Subcutaneous abdominal adipose tissue (tissue), 5 donors: ENCODE data around the gene LRIG3.

Experiments used
- H3K27ac ChIP-seq: one replicate; pipeline ENCODE4 v1.7.0; 2013; ENCODE audit warnings: low read depth, mild to moderate bottlenecking, inconsistent platforms, low read length, moderate library complexity
- H3K27me3 ChIP-seq, 5 donors: one replicate each; pipeline ENCODE4 v1.7.0; 2013; ENCODE audit warnings: low read length in 5 of 5, inconsistent platforms in 1 of 5; ENCODE audit not compliant: control insufficient read depth in 5 of 5, insufficient read depth in 4 of 5
- H3K36me3 ChIP-seq, 5 donors: one replicate each; pipeline ENCODE4 v1.7.0; 2013; ENCODE audit warnings: low read length in 5 of 5; ENCODE audit not compliant: control insufficient read depth in 5 of 5, insufficient read depth in 5 of 5
- H3K4me1 ChIP-seq, 5 donors: one replicate each; pipeline ENCODE4 v1.7.0; 2013; ENCODE audit warnings: low read length in 5 of 5, mild to moderate bottlenecking in 3 of 5, moderate library complexity in 1 of 5; ENCODE audit not compliant: control insufficient read depth in 5 of 5, insufficient read depth in 5 of 5
- H3K4me3 ChIP-seq, 5 donors: one replicate each; pipeline ENCODE4 v1.7.0; 2013; ENCODE audit warnings: low read length in 5 of 5, low read depth in 1 of 5
- H3K9ac ChIP-seq, 5 donors: one replicate each; pipeline ENCODE4 v1.7.0; 2013; ENCODE audit warnings: low read length in 5 of 5, mild to moderate bottlenecking in 4 of 5, moderate library complexity in 3 of 5
- H3K9me3 ChIP-seq, 5 donors: one replicate each; pipeline ENCODE4 v1.7.0; 2013; ENCODE audit warnings: low read length in 5 of 5; ENCODE audit not compliant: control insufficient read depth in 5 of 5
- donor health status: healthy.
- donor health status: healthy.
- donor health status: healthy.
- donor health status: healthy.
- donor health status: healthy.

Gene LRIG3

GRCh38 chr12:58920961-58921861, 907 bp upstream of the LRIG3 start:
- peak overlapping the region; percentile 66 to 99 (median 98) for H3K4me3 ChIP-seq
- no peaks in the 10 kb centered on the region for H3K9me3 ChIP-seq
- peaks cover 0 to 39% (median 21%) of the 10 kb centered on the region in 5 donors for H3K4me1 ChIP-seq
- H3K27me3 ChIP-seq: no peaks in the 10 kb centered on the region
- H3K27ac ChIP-seq: peak overlapping the region; percentile 95
- H3K9ac ChIP-seq: peak overlapping the region in 4 of 5 donors; percentile 56 to 81 (median 71)
- H3K36me3 ChIP-seq: no peaks in the 10 kb centered on the region

GRCh38 chr12:58919231-58920101, 838 bp downstream of the LRIG3 start:
- peaks cover 0 to 54% (median 34%) of the 10 kb centered on the region in 5 donors for H3K4me1 ChIP-seq
- H3K27ac ChIP-seq: peak overlapping the region; percentile 95
- peak overlapping the region; percentile 95 to 99 (median 98) for H3K4me3 ChIP-seq
- no peaks in the 10 kb centered on the region for H3K9me3 ChIP-seq
- peak overlapping the region; percentile 76 to 94 (median 88) for H3K9ac ChIP-seq
- H3K27me3 ChIP-seq: no peaks in the 10 kb centered on the region
- no peaks in the 10 kb centered on the region for H3K36me3 ChIP-seq

GRCh38 chr12:58918469-58918844, 1.8 kb downstream of the LRIG3 start:
- Histone ChIP-seq H3K27me3 (no peaks in the 10 kb centered on the region), H3K36me3 (peaks cover 0 to 7% (median 3%) of the 10 kb centered on the region in 5 donors), H3K4me3 (peak overlapping the region; percentile 95 to 99 (median 98)), H3K9me3 (no peaks in the 10 kb centered on the region), H3K27ac (peak overlapping the region; percentile 95), H3K4me1 (peaks cover 0 to 57% (median 38%) of the 10 kb centered on the region in 5 donors), H3K9ac (peak overlapping the region; percentile 76 to 94 (median 88))

- peak overlapping the region; percentile 95 for H3K27ac ChIP-seq
- H3K4me1 ChIP-seq: peaks cover 0 to 57% (median 38%) of the 10 kb centered on the region in 5 donors
- no peaks in the 10 kb centered on the region for H3K9me3 ChIP-seq
- H3K9ac ChIP-seq: peak overlapping the region; percentile 66 to 94 (median 88)
- H3K36me3 ChIP-seq: peaks cover 0 to 11% (median 7%) of the 10 kb centered on the region in 5 donors
- H3K27me3 ChIP-seq: no peaks in the 10 kb centered on the region
- peak overlapping the region; percentile 95 to 99 (median 98) for H3K4me3 ChIP-seq
Observed at GRCh38 chr12:58917699-58918468, 2.4 kb downstream of the LRIG3 start.

- Histone ChIP-seq H3K27ac (peak overlapping the region; percentile 95), H3K4me1 (peaks cover 0 to 57% (median 38%) of the 10 kb centered on the region in 5 donors), H3K9me3 (no peaks in the 10 kb centered on the region), H3K4me3 (peak overlapping the region; percentile 95 to 99 (median 98)), H3K9ac (peak overlapping the region; percentile 48 to 89 (median 85)), H3K27me3 (no peaks in the 10 kb centered on the region), H3K36me3 (peaks cover 3 to 14% (median 10%) of the 10 kb centered on the region in 5 donors)
Observed at GRCh38 chr12:58916921-58917511, 3.3 kb downstream of the LRIG3 start.

- Histone ChIP-seq H3K27ac (peak overlapping the region; percentile 95), H3K4me1 (peaks cover 0 to 57% (median 38%) of the 10 kb centered on the region in 5 donors), H3K4me3 (peak overlapping the region; percentile 95 to 99 (median 98)), H3K36me3 (peaks cover 3 to 14% (median 10%) of the 10 kb centered on the region in 5 donors), H3K9me3 (no peaks in the 10 kb centered on the region), H3K27me3 (no peaks in the 10 kb centered on the region), H3K9ac (peak overlapping the region in 3 of 5 donors; percentile 25 to 53 (median 27))
Observed at GRCh38 chr12:58916161-58916621, 4.1 kb downstream of the LRIG3 start.

GRCh38 chr12:58915634-58916033, 4.7 kb downstream of the LRIG3 start:
- Histone ChIP-seq H3K36me3 (peaks cover 5 to 15% (median 13%) of the 10 kb centered on the region in 5 donors), H3K9me3 (no peaks in the 10 kb centered on the region), H3K9ac (peak overlapping the region in 2 of 5 donors; percentile 49 to 53), H3K4me3 (peak overlapping the region in 4 of 5 donors; percentile 19 to 98 (median 98)), H3K27ac (peak overlapping the region; percentile 95), H3K4me1 (peaks cover 0 to 51% (median 35%) of the 10 kb centered on the region in 5 donors), H3K27me3 (no peaks in the 10 kb centered on the region)

- peak overlapping the region; percentile 95 for H3K27ac ChIP-seq
- H3K9me3 ChIP-seq: no peaks in the 10 kb centered on the region
- no peak overlapping the region for H3K9ac ChIP-seq
- peaks cover 8 to 17% (median 15%) of the 10 kb centered on the region in 5 donors for H3K36me3 ChIP-seq
- peaks cover 0 to 49% (median 34%) of the 10 kb centered on the region in 5 donors for H3K4me1 ChIP-seq
- no peaks in the 10 kb centered on the region for H3K27me3 ChIP-seq
- H3K4me3 ChIP-seq: peak overlapping the region in 3 of 5 donors; percentile 97 to 98 (median 98)
Observed at GRCh38 chr12:58915037-58915436, 5.3 kb downstream of the LRIG3 start.

GRCh38 chr12:58914457-58914856, 5.8 kb downstream of the LRIG3 start:
- Histone ChIP-seq H3K4me3 (no peak overlapping the region), H3K9me3 (no peaks in the 10 kb centered on the region), H3K36me3 (peaks cover 8 to 21% (median 18%) of the 10 kb centered on the region in 5 donors), H3K9ac (no peak overlapping the region), H3K27ac (no peak overlapping the region), H3K27me3 (no peaks in the 10 kb centered on the region), H3K4me1 (peaks cover 0 to 46% (median 34%) of the 10 kb centered on the region in 5 donors)
